Tibial nerve (tissue), 4 donors: ENCODE data around the gene SGPL1. TPM values are rescaled to one million over a fixed set of nuclear protein-coding genes. Genes with fewer than 3 reads are reported as not detected.

ENCODE experiments used
- DNase-seq, 2 donors: peaks; one replicate each; pipeline ENCODE4 v3.0.0-alpha.2; 2019; ENCODE audit warnings: low spot score in 2 of 2
- H3K27ac ChIP-seq, 4 donors: fragments of 200-600 bp; sonication (generic) in 3 of 4; one replicate each; pipeline ENCODE4 v1.5.1; 2017 to 2019; ENCODE audit warnings: mild to moderate bottlenecking in 1 of 4
- H3K27me3 ChIP-seq, 2 donors: fragments of 200-600 bp; sonication (generic) in 1 of 2; one replicate each; pipeline versions ENCODE4 v1.5.1 to v1.6.0; 2017 to 2019
- H3K36me3 ChIP-seq, 3 donors: fragments of 200-600 bp; sonication (generic); one replicate each; pipeline ENCODE4 v1.5.1; 2018 to 2019
- H3K4me1 ChIP-seq, 4 donors: fragments of 200-600 bp; sonication (generic) in 3 of 4; one replicate each; pipeline ENCODE4 v1.5.1; 2017 to 2019
- H3K4me3 ChIP-seq, 4 donors: fragments of 200-600 bp; sonication (generic) in 3 of 4; one replicate each; pipeline ENCODE4 v1.5.1; 2017 to 2019; ENCODE audit warnings: mild to moderate bottlenecking in 1 of 4, moderate library complexity in 1 of 4
- H3K9me3 ChIP-seq, 4 donors: fragments of 200-600 bp; sonication (generic) in 3 of 4; one replicate each; pipeline ENCODE4 v1.5.1; 2017 to 2019
- CTCF ChIP-seq, 5 experiments: fragments of 200-600 bp in 3 of 5; fragments of 450-650 bp in 2 of 5; sonication (generic) in 3 of 5; IDR thresholded peaks; one replicate each; pipeline ENCODE4 v1.5.1; 2016 to 2019; ENCODE audit warnings: antibody characterized with exemption in 5 of 5, mild to moderate bottlenecking in 3 of 5, moderate library complexity in 2 of 5
- EP300 ChIP-seq, 2 donors: sonication (generic); formaldehyde crosslinking; IDR thresholded peaks; one replicate each; pipeline ENCODE4 v1.6.1; 2017; ENCODE audit warnings: antibody characterized with exemption in 2 of 2, mild to moderate bottlenecking in 1 of 2
- POLR2A ChIP-seq, 2 donors: fragments of 450-650 bp; IDR thresholded peaks; one replicate each; pipeline ENCODE4 v1.6.1; 2017; ENCODE audit warnings: antibody characterized with exemption in 2 of 2, mild to moderate bottlenecking in 2 of 2, moderate library complexity in 2 of 2
- whole genome bisulfite sequencing, 2 donors: methylation state at CpG; one replicate each; pipeline ENCODE4 v1.1.5; 2018; 5-methylcytosine and 5-hydroxymethylcytosine counted together
- total RNA-seq, 4 donors: library from RNA; depleted of rRNA; stranded (reverse); fragments of >200 nt; gene quantifications; one replicate each; pipeline ENCODE4 v1.1.0, GENCODE V29; 2016

SGPL1 gene
- total RNA-seq, 4 donors from 2014 or later = 21.1 to 31.0 (median 24.5) TPM

DNA sequence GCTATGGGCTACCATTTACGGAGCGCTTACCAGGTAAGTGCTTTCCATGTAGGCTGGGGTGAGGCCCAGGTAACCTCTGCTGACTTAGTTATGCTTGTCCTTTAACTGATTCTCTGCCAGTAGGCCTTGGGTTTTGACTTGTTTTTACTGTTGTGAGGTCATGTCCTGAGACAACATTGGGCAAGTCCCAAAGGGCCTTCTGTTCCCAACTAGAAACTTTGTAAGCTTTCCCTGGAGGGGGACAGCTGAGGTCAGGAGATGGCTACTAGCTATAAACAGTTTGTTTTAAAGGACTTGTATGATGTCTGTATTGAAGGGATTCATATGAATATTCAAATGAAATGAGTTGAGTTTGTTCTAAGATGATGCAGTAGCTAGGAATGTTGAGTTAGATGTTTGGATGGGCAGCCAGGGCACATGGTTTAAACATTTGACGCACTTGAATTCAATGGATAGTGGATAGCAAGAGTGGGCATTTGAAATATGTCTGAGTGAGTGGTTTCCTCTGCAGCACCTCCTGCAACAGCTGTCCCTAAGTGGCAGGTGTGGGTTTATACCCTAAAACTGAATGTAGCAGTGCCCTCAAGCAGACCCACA, 10.0 kb upstream of the SGPL1 start:
- Histone ChIP-seq H3K27ac (no peak overlapping the region), H3K4me3 (no peak overlapping the region), H3K27me3 (no peaks in the 10 kb centered on the region), H3K9me3 (no peaks in the 10 kb centered on the region), H3K36me3 (no peaks in the 10 kb centered on the region), H3K4me1 (no peaks in the 10 kb centered on the region)
- TF ChIP-seq POLR2A (IDR thresholded peaks at IDR 0.05) = no peak
- no peak for TF ChIP-seq CTCF (IDR thresholded peaks at IDR 0.05)
- no peak for TF ChIP-seq EP300 (IDR thresholded peaks at IDR 0.05)
- DNase-seq = no peak
- 95 to 99% methylated on average over 3 of the region's 3 CpGs for WGBS, 2 donors

- 88 to 100% methylated on average over 1 of the region's 1 CpG for WGBS, 2 donors
- Histone ChIP-seq H3K36me3 (no peaks in the 10 kb centered on the region), H3K9me3 (no peaks in the 10 kb centered on the region), H3K27ac (no peak overlapping the region), H3K27me3 (no peaks in the 10 kb centered on the region), H3K4me1 (no peaks in the 10 kb centered on the region), H3K4me3 (no peak overlapping the region)
- TF ChIP-seq EP300 (IDR thresholded peaks at IDR 0.05) (no peak), CTCF (IDR thresholded peaks at IDR 0.05) (no peak), POLR2A (IDR thresholded peaks at IDR 0.05) (no peak)
- no peak for DNase-seq
Observed at GRCh38 chr10:70806841-70807240, 8.9 kb upstream of the SGPL1 start.

GRCh38 chr10:70807556-70807955, 8.2 kb upstream of the SGPL1 start:
- Histone ChIP-seq H3K4me1 (no peaks in the 10 kb centered on the region), H3K4me3 (no peak overlapping the region), H3K27ac (no peak overlapping the region), H3K27me3 (no peaks in the 10 kb centered on the region), H3K9me3 (no peaks in the 10 kb centered on the region), H3K36me3 (no peaks in the 10 kb centered on the region)
- WGBS, 2 donors = 82 to 87% methylated on average over 3 of the region's 3 CpGs
- no peak for DNase-seq
- TF ChIP-seq EP300 (IDR thresholded peaks at IDR 0.05) (no peak), POLR2A (IDR thresholded peaks at IDR 0.05) (no peak), CTCF (IDR thresholded peaks at IDR 0.05) (no peak)

DNA sequence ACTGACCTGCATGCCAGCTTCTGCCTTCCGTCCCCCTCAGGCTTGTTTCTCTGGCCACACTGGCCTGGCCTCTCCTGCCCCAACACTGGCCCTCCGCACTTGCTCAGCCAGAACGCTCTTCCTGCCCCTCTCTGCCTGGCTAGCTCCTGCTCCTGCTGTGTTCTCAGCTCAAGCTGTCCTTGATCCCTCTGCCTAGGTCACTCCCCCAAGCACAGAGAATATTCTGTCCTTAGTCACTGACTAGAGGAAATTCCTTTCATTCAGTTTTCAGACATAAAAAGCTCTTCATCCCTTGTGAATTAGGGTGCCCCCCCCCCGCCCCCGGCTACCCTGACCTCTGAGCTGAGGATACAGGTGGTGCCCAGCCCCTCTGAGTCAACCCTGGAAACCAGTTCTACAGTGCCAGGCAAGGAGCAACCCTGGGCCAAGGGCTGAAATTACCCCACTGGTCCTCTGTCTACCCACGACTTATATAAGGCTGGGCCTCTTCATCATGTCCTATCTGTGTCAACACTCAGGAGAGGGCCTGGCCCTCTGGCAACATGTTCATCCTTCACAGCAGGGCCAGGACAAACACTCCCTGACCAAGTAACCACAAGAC, 6.6 kb upstream of the SGPL1 start:
- H3K36me3 ChIP-seq = no peaks in the 10 kb centered on the region
- 74 to 85% methylated on average over 6 of the region's 6 CpGs for WGBS, 2 donors
- TF ChIP-seq CTCF (IDR thresholded peaks at IDR 0.05) (no peak), EP300 (IDR thresholded peaks at IDR 0.05) (no peak), POLR2A (IDR thresholded peaks at IDR 0.05) (no peak)
- DNase-seq = no peak
- H3K9me3 ChIP-seq = no peaks in the 10 kb centered on the region
- no peaks in the 10 kb centered on the region for H3K4me1 ChIP-seq
- no peaks in the 10 kb centered on the region for H3K27me3 ChIP-seq
- no peak overlapping the region for H3K4me3 ChIP-seq
- H3K27ac ChIP-seq = no peak overlapping the region

DNA sequence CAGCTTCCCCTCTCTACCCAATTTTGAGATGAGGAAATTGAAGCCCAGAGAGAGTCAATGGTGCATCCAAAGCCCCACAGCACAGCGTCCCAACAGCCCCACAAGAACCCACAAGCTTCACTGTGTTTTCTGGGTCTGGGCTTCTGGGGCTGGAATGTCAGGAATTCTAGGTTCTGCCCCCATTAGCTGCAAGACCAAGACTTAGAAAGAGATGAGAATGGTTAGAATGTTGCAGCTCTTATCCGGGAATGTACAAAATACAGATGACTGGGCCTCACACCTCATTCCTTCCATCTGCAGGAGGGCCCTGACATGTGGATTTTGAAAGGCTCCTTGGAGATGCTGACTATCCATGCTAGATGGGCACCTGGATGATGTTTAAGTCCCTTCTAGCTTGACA, 6.0 kb upstream of the SGPL1 start:
- no peak overlapping the region for H3K27ac ChIP-seq
- WGBS, 2 donors = 27 to 63% methylated on average over 2 of the region's 2 CpGs
- H3K4me1 ChIP-seq = no peaks in the 10 kb centered on the region
- TF ChIP-seq EP300 (IDR thresholded peaks at IDR 0.05) = no peak
- no peak overlapping the region for H3K4me3 ChIP-seq
- no peak for DNase-seq
- H3K27me3 ChIP-seq = no peaks in the 10 kb centered on the region
- no peaks in the 10 kb centered on the region for H3K36me3 ChIP-seq
- no peaks in the 10 kb centered on the region for H3K9me3 ChIP-seq
